Astrocyte of the spinal cord (primary cell): ENCODE data around the gene NAA60.

ENCODE experiments used
- DNase-seq: peaks from one replicate; pipeline ENCODE4 v3.0.0; 2011; ENCODE audit warnings: low read depth, low spot score
- H3K4me3 ChIP-seq: 2 replicates; pipeline ENCODE4 v1.5.1; 2011; ENCODE audit warnings: low read depth, mild to moderate bottlenecking, low read length, moderate library complexity
- CTCF ChIP-seq: IDR thresholded peaks from 2 replicates; pipeline ENCODE4 v1.5.1; 2012; ENCODE audit warnings: low read depth, mild to moderate bottlenecking, low read length, inconsistent platforms
- in situ Hi-C: cut with HindIII; loops from 2 replicates; pipeline ENCODE4 v1.10.0; 2017; ENCODE audit warnings: low sequenced_read_pairs

NAA60 gene

DNA sequence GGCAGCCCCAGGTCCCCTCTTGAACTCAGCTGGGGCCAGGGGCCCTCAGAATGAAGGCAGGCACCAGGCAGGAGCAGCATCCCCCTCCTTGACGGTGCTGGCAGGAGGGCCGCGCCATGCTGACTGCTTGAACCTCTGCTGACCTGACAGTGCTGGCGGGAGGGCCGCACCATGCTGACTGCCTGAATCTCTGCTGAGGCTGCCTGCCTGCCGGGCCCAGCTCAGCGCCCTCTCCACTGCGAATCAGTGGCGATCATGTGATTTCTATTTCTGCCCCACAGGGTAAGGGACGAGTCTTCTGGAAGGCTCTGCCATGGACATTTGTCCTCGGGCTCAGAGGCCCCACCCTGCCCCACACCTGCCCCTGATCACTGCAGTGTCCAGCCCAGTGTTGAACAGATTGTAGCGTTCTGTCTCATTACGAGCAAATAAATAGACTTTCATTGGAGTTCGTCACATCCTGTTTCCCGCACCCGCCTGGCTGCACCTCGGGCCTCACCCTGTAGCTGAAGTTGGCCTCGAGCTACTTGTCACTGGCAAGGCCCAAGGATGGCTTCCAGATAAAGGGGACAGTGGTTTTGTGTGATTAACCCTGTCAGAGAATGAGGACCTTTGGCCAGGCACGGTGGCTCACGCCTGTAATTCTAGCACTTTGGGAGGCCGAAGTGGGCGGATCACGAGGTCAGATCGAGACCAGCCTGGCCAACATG is 43.2 kb downstream of the NAA60 start:
- in situ Hi-C loops, result no loop called here
- TF ChIP-seq CTCF, result no peak

GRCh38 chr16:3487521-3488410 is 44.3 kb downstream of the NAA60 start:
- in situ Hi-C loops, result no loop called here
- no peak for TF ChIP-seq CTCF
- no peak for DNase-seq
- no peak overlapping the region for H3K4me3 ChIP-seq

More for the DNA sequence above, 43.2 kb downstream of the NAA60 start:
- DNase-seq, result no peak
- no peak overlapping the region for H3K4me3 ChIP-seq

DNA sequence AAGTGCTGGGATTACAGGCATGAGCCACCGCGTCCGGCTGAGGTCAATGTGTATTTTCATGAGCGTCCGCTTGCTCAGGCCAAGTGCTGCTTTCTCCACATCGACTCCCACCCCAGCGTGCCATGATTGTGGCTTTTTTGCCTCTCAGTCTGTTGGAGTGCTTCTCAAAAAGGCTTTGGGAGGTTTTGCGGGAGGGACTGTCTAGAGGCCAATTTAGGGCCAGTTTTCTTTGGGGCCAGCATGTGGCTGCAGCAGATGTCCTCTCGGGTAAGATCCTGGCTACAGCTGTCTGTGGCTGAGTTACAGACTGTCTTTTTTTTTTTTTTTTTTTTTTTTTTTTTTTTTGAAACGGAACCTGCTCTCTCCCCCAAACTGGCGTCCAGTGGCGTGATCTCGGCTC is 45.3 kb downstream of the NAA60 start:
- no peak overlapping the region for H3K4me3 ChIP-seq
- DNase-seq, result no peak
- no peak for TF ChIP-seq CTCF
- in situ Hi-C loops, result no loop called here

DNA sequence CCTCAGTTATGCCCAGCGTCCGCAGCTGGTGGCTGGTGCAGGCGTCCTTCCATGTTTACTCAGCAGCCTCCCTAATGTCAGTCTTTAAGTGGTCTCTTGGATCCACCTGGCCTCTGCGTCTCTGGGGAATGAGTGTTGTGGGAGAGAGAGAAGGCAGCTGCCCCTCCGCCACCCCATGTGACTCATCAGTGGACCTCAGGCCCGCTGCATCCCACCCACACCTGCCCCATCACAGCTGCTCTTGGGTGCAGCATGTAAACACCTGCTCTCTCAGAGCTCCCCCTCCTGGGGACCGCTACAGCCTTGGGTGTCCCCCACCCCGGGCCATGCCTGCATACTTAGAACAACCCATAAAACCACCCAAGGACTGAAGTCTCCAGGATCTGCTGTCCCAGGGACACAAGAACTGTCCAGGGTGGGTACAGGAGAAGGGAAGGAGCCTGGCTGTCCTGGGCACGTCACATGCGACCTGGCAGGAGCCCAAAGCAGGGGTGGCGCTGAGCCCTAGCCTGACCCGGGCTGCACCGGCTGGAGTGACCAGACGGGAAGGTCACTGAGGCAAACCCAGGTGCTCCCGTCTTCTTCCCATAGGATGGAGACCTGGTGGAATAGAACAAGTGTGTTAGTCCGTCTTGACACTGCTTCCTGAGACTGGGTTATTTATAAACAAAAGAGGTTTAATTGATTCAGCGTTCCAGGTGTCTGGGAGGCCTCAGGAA is 47.6 kb downstream of the NAA60 start:
- DNase-seq, result no peak
- in situ Hi-C loops, result no loop called here
- H3K4me3 ChIP-seq, result no peak overlapping the region
- TF ChIP-seq CTCF, result no peak

DNA sequence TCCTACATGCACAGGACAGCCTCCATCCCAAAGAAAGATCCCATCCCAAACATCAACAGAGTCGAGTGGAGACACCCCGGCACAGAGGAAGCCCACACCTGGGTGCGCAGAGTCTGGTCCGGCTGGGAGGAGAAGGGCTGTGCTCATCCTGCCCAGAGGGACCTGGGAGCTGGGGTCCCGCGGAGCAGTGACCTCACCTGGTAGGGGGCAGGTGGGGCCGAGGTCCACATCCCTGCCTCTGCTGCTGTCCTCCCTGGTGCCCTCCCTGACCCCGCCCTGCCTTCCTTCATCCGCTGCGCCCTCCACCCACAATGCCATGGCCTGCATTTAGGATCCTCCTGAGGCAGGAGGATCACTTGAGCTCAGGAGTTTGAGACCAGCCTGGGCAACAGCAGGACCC is 48.9 kb downstream of the NAA60 start:
- TF ChIP-seq CTCF, result no peak
- DNase-seq, result no peak
- in situ Hi-C loops, result no loop called here
- no peak overlapping the region for H3K4me3 ChIP-seq

GRCh38 chr16:3494386-3494973 is 51.0 kb downstream of the NAA60 start:
- in situ Hi-C loops, result no loop called here
- no peak for DNase-seq
- no peak for TF ChIP-seq CTCF
- H3K4me3 ChIP-seq, result no peak overlapping the region
